BJ (cell line): ENCODE results near the gene NRP2. TPM values are rescaled to one million over a fixed set of nuclear protein-coding genes. Genes with fewer than 3 reads are reported as not detected.

Experiments used
- CTCF ChIA-PET: fragments of 350-600 bp; formaldehyde crosslinking; extraction: SDS; loops from one replicate; lab custom pipeline; 2021; ENCODE audit warnings: antibody characterized with exemption, inconsistent platforms; lab: Yijun Ruan, JAX
- POLR2A ChIA-PET: fragments of 300-600 bp; sonication (Branson Sonifier 250); formaldehyde crosslinking; extraction: SDS; loops from one replicate; lab custom pipeline; 2021; ENCODE audit warnings: antibody characterized with exemption; lab: Charles Lee
- DNase-seq: peaks from one replicate; pipeline ENCODE4 v3.0.0-alpha.2; 2011; ENCODE audit warnings: low read depth
- H3K27me3 ChIP-seq: 2 replicates; pipeline ENCODE4 v1.6.0; 2011; ENCODE audit warnings: low read length; ENCODE audit not compliant: control insufficient read depth, insufficient read depth
- H3K36me3 ChIP-seq: 2 replicates; pipeline ENCODE4 v1.5.1; 2011; ENCODE audit warnings: low read length; ENCODE audit not compliant: control insufficient read depth, insufficient read depth
- H3K4me3 ChIP-seq: 2 replicates; pipeline ENCODE4 v1.5.1; 2011; ENCODE audit warnings: low read depth, mild to moderate bottlenecking, control low read depth, low read length
- polyA plus RNA-seq: library from polyadenylated mRNA; depleted of rRNA; stranded (reverse); fragments of >200 nt; gene quantifications from 2 replicates; pipeline ENCODE4 v1.2.3, GENCODE V29; 2011
- TF ChIP-seq, protein P1 (sequence below): IDR thresholded peaks from 2 replicates; pipeline ENCODE4 v1.5.1; 2011; ENCODE audit warnings: low read depth, mild to moderate bottlenecking, control low read depth, inconsistent platforms, low read length, moderate library complexity; ENCODE audit not compliant: insufficient read depth

Gene NRP2
- polyA plus RNA-seq, 1 experiment = 19.7 TPM

DNA sequence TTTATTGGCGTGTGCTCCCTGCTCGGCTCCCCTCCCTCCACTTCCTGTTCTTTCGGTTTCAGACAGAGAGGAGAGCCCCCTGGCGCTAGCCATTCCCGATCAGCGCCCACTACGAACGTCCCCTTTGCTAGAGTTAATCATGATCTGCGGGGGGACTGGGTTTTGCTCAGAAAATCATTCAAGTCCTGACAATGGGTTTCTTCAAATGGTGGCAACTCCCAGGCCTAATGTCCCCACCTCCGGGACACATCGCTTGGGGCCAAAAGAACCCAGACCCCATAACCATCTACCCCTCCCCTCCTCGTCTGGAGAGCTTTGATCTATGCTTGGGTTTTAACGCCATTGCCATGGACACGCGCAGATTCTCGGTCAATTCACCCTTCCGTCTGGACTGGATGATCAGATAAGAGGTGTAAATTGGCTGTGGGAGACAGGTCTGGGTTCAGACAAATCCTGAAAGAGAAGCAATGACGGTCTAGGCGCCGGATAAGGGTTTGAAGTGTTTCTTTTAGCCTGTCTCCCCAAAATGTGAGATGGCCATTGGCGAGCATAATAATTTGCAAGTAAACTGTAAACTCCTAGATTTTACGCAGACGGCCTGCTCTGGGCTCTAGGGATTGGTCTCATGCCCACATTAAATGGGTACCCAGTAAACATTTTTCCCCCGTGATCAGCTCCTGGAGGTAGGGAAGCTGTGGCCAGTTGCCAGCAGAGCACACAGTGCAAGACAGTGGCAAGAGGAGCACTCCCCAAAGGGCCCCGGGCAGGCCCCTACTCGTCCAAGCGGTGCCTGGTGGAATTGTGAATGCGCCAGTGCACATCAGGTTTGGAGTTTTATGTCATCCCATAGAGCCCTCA lies 4.7 kb downstream of the NRP2 start:
- DNase-seq = no peak
- H3K27me3 ChIP-seq = no peaks in the 10 kb centered on the region; the same call in 1 of the 2 replicates
- TF ChIP-seq, protein P1, sequence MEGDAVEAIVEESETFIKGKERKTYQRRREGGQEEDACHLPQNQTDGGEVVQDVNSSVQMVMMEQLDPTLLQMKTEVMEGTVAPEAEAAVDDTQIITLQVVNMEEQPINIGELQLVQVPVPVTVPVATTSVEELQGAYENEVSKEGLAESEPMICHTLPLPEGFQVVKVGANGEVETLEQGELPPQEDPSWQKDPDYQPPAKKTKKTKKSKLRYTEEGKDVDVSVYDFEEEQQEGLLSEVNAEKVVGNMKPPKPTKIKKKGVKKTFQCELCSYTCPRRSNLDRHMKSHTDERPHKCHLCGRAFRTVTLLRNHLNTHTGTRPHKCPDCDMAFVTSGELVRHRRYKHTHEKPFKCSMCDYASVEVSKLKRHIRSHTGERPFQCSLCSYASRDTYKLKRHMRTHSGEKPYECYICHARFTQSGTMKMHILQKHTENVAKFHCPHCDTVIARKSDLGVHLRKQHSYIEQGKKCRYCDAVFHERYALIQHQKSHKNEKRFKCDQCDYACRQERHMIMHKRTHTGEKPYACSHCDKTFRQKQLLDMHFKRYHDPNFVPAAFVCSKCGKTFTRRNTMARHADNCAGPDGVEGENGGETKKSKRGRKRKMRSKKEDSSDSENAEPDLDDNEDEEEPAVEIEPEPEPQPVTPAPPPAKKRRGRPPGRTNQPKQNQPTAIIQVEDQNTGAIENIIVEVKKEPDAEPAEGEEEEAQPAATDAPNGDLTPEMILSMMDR = no peak
- peak overlapping the region; percentile 48; the same call in 1 of the 2 replicates for H3K4me3 ChIP-seq
- ChIA-PET POLR2A (no interaction called here), CTCF (interaction anchor here (0.6 to 1.8 kb wide), 2 partner anchors 9 to 788 kb away, joined by 3 to 5 read pairs; no protein-coding TSS in a partner anchor)
- no peaks in the 10 kb centered on the region for H3K36me3 ChIP-seq

DNA sequence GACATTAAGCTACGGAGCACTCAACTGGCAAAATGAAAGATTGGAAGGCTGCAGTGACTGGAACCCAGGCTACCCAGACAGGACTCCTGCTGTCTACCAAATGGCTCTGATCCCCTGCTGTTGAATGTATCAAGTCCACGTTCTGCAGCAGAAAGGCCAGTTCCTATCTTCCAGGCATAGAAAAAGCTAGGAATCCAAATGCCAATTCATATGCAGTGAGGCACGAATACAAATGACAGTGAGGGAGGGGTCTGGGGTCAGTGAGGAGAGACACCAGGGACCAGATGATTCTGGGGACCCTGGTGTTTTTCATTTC lies 5.3 kb downstream of the NRP2 start:
- no peaks in the 10 kb centered on the region; the same call in 1 of the 2 replicates for H3K27me3 ChIP-seq
- DNase-seq = no peak
- ChIA-PET CTCF (interaction anchor here (0.5 to 1.0 kb wide), 3 partner anchors 77 to 789 kb away, joined by 3 read pairs; no protein-coding TSS in a partner anchor), POLR2A (no interaction called here)
- H3K4me3 ChIP-seq = no peak overlapping the region
- no peaks in the 10 kb centered on the region for H3K36me3 ChIP-seq
- TF ChIP-seq, protein P1 = no peak

DNA sequence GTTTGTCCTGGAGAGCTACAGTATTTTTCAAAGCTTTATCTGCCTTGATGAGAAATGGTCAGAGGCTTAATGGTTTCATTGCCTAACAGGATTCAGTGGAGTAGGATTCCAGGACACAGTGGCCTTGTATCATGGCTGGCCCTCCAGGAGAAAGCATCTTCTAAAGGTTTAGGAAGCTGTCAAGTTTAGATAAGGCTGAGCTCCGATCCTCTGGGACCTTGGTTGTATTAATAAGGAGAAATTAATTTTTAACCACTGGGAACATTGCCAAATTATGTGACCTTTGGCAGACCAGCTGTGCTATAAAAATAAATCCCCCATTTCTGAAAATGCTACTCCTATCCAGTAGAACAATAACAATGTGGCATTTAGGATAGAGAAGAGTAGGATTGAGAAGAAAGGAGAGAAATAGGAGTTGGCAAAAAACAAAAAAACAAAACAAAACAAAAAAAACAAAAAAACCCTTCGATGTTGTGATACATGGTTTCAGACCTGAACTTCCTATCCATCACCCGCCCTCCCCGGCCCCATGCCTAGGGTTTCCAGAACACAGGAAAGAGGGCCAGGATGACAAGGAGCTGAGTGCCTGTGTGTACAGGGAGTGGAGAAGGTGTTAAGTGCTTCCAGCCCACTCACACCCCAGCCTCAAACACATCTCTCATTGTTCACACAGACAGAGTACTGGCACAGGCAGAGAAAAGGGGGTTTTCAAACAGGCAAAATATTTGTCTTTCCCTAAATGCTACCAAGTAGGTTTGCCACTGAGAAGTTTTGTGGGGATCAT lies 6.3 kb downstream of the NRP2 start:
- TF ChIP-seq, protein P1 = no peak
- Histone ChIP-seq H3K36me3 (no peaks in the 10 kb centered on the region), H3K27me3 (no peaks in the 10 kb centered on the region; the same call in 1 of the 2 replicates), H3K4me3 (no peak overlapping the region)
- ChIA-PET CTCF (interaction anchor here (0.5 to 1.0 kb wide), 3 partner anchors 11 to 79 kb away, joined by 3 read pairs; no protein-coding TSS in a partner anchor), POLR2A (interaction anchor here (0.5 kb wide), 1 partner anchor 259 kb away, joined by 6 read pairs; no protein-coding TSS in a partner anchor)
- no peak for DNase-seq

DNA sequence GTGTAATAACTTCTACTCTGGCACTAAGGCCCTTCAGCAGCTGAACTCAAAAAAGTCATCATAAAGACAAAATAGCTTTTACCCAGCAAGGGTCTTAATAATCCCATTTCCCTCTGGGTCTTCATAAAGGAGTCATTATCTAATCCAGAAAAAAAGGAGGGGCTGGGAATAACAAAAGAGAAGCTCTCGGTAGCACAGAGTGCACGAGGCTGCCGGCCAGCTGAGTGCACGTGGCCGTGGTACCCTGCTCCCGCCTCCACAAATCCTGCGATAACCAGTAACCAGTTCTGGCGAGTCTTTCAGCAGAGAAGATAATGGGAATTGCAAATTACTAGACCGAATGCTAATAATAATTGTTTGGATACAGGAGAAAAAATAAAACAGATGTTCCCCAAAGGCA lies 7.5 kb downstream of the NRP2 start:
- DNase-seq = no peak
- TF ChIP-seq, protein P1 = no peak
- no peak overlapping the region for H3K4me3 ChIP-seq
- CTCF ChIA-PET = no interaction called here
- H3K27me3 ChIP-seq = no peaks in the 10 kb centered on the region; the same call in 1 of the 2 replicates
- POLR2A ChIA-PET = no interaction called here
- no peaks in the 10 kb centered on the region for H3K36me3 ChIP-seq
